Immature natural killer cell (primary cell): ENCODE measurements around the gene OR10H4. TPM values are rescaled to one million over a fixed set of nuclear protein-coding genes. Genes with fewer than 3 reads are reported as not detected.
"Not testable (repeated sequence)": the region's sequence is repeated elsewhere in the genome, so short reads cannot be mapped to it uniquely, and the experiment has no call there.

Experiments used
- DNase-seq, 3 donors: peaks; one replicate each; pipeline ENCODE4 v3.0.0; 2022; ENCODE audit warnings: mixed read lengths in 1 of 3
- H3K27ac Mint-ChIP-seq, 6 donors: one replicate each; pipeline ENCODE4 v1.8.0; 2020; ENCODE audit warnings: mixed read lengths in 6 of 6, mild to moderate bottlenecking in 5 of 6, inconsistent platforms in 4 of 6, moderate library complexity in 3 of 6
- H3K27me3 Mint-ChIP-seq, 3 donors: one replicate each; pipeline ENCODE4 v1.8.0; 2020 to 2021; ENCODE audit warnings: low read depth in 3 of 3, mild to moderate bottlenecking in 3 of 3, mixed read lengths in 3 of 3, moderate library complexity in 3 of 3, inconsistent platforms in 1 of 3
- H3K36me3 Mint-ChIP-seq, 3 donors: one replicate each; pipeline ENCODE4 v1.8.0; 2020; ENCODE audit warnings: mixed read lengths in 3 of 3, inconsistent platforms in 2 of 3, mild to moderate bottlenecking in 2 of 3
- H3K4me1 Mint-ChIP-seq, 2 donors: one replicate each; pipeline ENCODE4 v1.8.0; 2020; ENCODE audit warnings: inconsistent platforms in 2 of 2, mild to moderate bottlenecking in 2 of 2, mixed read lengths in 2 of 2, moderate library complexity in 1 of 2
- H3K4me3 Mint-ChIP-seq, 5 donors: one replicate each; pipeline ENCODE4 v1.8.0; 2020; ENCODE audit warnings: mild to moderate bottlenecking in 5 of 5, mixed read lengths in 5 of 5, inconsistent platforms in 3 of 5, moderate library complexity in 3 of 5
- H3K9me3 Mint-ChIP-seq, 6 donors: one replicate each; pipeline ENCODE4 v1.8.0; 2020; ENCODE audit warnings: mild to moderate bottlenecking in 6 of 6, mixed read lengths in 6 of 6, inconsistent platforms in 4 of 6, moderate library complexity in 3 of 6
- polyA plus RNA-seq, 3 donors: library from polyadenylated mRNA; unstranded; fragments of 300-500 nt; fragmentation: Illumina TruSeq; gene quantifications; one replicate each; pipeline ENCODE4 v1.2.3, GENCODE V29; 2021

OR10H4 gene
- polyA plus RNA-seq, 3 donors from 2014 or later: not detected

DNA sequence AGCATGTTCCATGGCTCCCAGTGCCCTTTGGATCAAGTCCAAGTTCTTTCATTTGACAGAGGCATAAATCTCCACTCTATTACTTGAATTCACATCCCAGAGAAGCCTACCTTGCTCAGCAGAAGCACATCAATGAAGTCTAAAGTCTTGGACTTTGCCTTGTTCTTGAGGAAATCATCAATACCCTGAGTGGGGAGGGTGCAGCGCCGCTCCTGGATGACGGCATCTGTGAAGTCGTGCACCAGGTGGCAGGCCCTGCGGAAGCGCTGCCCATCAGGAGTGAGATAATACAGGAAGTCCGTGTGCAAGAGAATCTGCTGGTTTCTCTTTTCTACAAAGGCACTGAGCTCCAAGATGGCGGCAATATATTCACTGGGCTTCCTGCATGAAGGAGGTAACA is 25.1 kb upstream of the OR10H4 start:
- peaks cover 2 to 23% (median 14%) of the 10 kb centered on the region in 3 donors for H3K27me3 Mint-ChIP-seq
- peaks cover 0 to 4% (median 0%) of the 10 kb centered on the region in 6 donors for H3K9me3 Mint-ChIP-seq
- no peaks in the 10 kb centered on the region for H3K4me1 Mint-ChIP-seq
- no peak overlapping the region for H3K27ac Mint-ChIP-seq
- no peak for DNase-seq
- no peaks in the 10 kb centered on the region for H3K36me3 Mint-ChIP-seq
- no peak overlapping the region for H3K4me3 Mint-ChIP-seq

DNA sequence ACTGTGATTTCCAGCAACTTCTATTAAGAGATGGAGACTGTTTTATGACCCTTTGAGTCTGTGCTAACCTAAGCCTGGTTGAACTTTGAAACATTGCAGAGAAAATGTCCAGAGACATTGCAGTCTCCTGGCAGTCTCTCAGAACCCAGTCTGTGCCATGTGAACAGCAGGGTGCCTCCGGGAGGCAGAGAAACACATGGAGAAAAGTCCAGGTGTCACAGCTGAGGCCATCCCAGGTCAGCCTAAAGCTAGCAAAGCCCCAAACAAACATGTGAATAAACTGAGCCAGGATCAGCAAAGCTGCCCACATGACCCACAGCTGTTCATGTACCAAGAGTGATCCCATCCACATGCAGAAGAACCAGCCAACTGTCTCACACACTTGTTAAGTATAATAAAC is 22.3 kb upstream of the OR10H4 start:
- no peaks in the 10 kb centered on the region for H3K4me1 Mint-ChIP-seq

DNA sequence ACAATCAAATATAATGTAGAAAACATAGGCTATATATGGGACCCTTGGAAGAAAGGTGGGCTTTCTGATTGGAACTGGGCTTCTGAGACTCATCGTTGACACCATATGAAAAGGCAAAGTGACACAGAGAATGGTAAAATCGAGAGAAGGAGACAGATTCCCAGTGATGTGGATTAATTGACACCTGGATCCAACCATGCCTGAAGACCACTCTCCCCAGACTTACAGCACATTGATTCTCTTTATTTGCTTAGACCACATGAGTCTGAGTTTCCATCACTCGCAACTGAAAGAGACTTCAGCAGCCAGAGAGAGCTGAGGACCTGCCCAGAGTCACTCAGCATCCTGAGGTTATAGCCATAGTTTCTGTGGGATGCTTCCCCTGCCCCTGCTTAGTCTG is 20.5 kb upstream of the OR10H4 start:
- H3K27ac Mint-ChIP-seq: no peak overlapping the region
- peaks cover 0 to 24% (median 9%) of the 10 kb centered on the region in 3 donors for H3K27me3 Mint-ChIP-seq
- H3K4me1 Mint-ChIP-seq: no peaks in the 10 kb centered on the region
- peaks cover 0 to 2% (median 0%) of the 10 kb centered on the region in 6 donors for H3K9me3 Mint-ChIP-seq
- no peak overlapping the region for H3K4me3 Mint-ChIP-seq
- H3K36me3 Mint-ChIP-seq: peaks cover 0 to 4% (median 0%) of the 10 kb centered on the region in 3 donors
- no peak for DNase-seq

More for the DNA sequence above, 22.3 kb upstream of the OR10H4 start:
- no peak overlapping the region for H3K4me3 Mint-ChIP-seq
- H3K9me3 Mint-ChIP-seq: peaks cover 0 to 4% (median 0%) of the 10 kb centered on the region in 6 donors
- H3K27ac Mint-ChIP-seq: no peak overlapping the region
- peaks cover 0 to 4% (median 0%) of the 10 kb centered on the region in 3 donors for H3K36me3 Mint-ChIP-seq
- no peak for DNase-seq
- H3K27me3 Mint-ChIP-seq: peaks cover 2 to 27% (median 14%) of the 10 kb centered on the region in 3 donors

DNA sequence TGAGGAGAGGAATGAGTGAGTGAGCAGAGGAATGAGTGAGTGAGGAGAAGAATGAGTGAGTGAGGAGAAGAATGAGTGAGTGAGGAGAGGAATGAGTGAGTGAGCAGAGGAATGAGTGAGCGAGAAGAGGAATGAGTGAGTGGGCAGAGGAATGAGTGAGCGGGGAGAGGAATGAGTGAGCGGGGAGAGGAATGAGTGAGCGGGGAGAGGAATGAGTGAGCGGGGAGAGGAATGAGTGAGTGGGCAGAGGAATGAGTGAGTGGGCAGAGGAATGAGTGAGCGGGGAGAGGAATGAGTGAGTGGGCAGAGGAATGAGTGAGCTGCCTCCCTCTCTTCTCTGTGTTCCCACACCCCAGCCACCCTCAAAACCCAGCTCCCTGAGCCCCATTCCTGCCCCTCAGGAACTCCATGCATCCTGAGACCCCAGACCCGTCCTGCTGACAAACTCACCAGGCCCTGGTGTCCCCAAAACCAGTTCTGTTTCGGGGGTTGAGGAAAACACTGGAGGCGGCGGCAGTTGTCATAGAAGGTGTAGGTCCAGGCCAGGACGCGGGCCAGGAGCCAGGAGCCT is 15.0 kb upstream of the OR10H4 start:
- H3K27me3 Mint-ChIP-seq: peaks cover 0 to 17% (median 13%) of the 10 kb centered on the region in 3 donors
- not testable (repeated sequence) for H3K27ac Mint-ChIP-seq, DNase-seq, H3K4me3 Mint-ChIP-seq, H3K4me1 Mint-ChIP-seq, H3K36me3 Mint-ChIP-seq, H3K9me3 Mint-ChIP-seq

DNA sequence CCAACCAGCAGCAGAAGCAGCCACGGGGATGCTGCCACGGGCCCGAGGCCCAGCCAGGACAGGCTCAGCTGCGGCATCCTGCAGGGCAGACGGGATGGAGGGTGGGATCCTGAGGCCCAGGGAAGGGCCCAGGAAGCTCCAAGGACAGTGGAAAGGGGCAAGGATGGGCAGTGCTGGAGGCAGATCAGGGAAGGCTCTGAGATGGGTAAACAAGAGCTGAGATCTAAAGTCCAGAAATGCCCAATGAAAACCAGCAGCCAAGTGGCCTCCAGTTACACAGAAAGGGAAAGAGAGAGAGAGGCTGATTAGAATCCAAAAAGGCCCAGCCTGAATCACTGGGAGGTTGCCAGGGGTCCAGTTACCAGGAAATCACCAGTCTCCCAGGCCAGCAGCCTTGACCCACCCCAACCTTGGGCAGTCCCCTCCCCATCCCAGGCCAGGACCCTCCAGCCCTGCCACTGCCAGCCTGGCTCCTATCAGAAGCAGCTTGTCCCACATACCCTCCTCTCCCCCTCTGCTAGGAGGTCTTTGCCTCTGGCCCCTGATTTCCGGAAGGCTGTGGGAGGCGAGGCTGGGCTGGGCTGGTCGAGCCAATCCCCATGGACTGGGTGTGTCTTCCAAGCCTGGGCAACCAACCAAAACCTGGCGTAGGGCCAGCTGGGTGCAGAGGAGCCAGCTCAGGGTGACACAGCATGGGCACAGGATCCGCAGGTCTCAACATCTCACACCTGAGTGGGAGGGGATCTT is 14.3 kb upstream of the OR10H4 start, which contains the start of gene CYP4F11:
Gene CYP4F11, minus strand, starts transcription at position 198 of the 747 bp plus-strand sequence. Its CDS starts 121 bp downstream, at position 77.
- H3K4me1 Mint-ChIP-seq: no peaks in the 10 kb centered on the region
- H3K27ac Mint-ChIP-seq: no peak within 1 kb of the TSS
- H3K9me3 Mint-ChIP-seq: no peaks in the 10 kb centered on the region
- H3K4me3 Mint-ChIP-seq: no peak within 1 kb of the TSS
- DNase-seq: no peak
- peaks cover 0 to 4% (median 0%) of the 10 kb centered on the region in 3 donors for H3K36me3 Mint-ChIP-seq
- H3K27me3 Mint-ChIP-seq: peaks cover 0 to 17% (median 14%) of the 10 kb centered on the region in 3 donors

DNA sequence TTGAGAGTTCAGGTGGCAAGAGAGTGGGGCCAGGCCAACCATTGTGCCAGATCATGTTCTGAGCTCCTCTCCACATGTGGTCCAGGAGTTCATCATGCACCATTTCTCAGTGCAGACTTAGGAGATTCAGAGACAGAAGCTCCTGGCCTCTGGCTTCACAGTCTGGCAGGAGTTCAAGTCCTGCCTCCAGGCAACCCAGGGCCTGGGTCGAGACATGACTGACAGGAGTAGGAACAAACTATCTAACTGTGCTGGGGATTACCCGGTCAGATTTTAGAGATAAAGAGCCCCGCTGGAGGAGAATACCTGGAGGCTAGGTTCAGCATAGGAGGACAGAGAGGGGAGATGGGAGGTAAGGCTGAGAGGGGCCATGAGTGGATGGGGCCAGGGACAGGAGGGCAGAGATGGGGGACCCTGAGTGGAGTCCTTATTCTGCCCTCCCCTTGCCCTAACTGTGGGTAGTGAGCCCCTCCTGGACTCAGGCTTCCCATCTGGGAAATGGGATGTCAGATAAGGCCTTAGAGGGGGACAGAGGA is 13.6 kb upstream of the OR10H4 start:
- no peaks in the 10 kb centered on the region for H3K9me3 Mint-ChIP-seq
- H3K27ac Mint-ChIP-seq: peak overlapping the region in 1 of 6 donors; percentile 18
- H3K27me3 Mint-ChIP-seq: peaks cover 0 to 15% (median 14%) of the 10 kb centered on the region in 3 donors
- peaks cover 0 to 4% (median 0%) of the 10 kb centered on the region in 3 donors for H3K36me3 Mint-ChIP-seq
- no peak overlapping the region for H3K4me3 Mint-ChIP-seq
- H3K4me1 Mint-ChIP-seq: no peaks in the 10 kb centered on the region
- DNase-seq: no peak

DNA sequence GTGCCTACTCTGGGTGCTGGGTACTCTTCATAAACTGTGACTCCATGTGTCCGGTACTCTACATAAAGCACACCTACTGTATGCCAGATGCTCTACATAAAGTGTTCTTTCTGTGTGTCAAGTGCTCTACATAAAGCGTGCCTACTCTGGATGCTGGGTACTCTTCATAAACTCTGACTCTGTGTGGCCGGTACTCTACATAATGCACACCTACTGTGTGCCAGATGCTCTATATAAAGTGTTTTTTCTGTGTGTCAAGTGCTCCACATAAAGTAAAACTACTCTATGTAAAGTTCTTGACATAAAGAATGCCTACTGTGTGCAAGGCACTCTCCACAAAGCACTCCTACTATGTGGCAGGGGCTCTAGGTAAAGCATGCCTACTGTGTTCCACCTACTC is 12.6 kb upstream of the OR10H4 start:
- Mint-ChIP-seq H3K36me3 (no peaks in the 10 kb centered on the region), H3K4me3 (no peak overlapping the region), H3K27ac (no peak overlapping the region), H3K4me1 (no peaks in the 10 kb centered on the region), H3K27me3 (peaks cover 2 to 15% (median 14%) of the 10 kb centered on the region in 3 donors), H3K9me3 (no peaks in the 10 kb centered on the region)
- no peak for DNase-seq

DNA sequence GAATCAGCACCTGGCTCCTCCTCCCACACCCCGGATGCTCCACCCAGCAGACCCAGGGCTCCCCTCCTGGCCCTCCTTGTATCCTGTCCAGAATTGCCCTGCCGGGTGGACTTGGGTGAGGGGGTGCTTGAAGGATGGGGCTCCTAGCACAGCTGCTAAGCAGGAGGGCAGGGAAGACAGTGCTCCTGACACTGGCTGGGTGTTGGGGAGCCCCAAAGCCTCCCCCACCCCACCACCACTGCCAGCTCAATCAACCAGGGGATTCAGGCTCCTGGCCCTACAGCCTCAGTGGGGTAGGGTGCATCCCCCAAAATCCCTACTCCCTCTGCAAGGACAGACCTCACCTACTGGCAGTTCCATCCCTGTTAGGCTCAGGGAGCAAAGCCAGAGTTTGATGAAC is 11.9 kb upstream of the OR10H4 start:
- Mint-ChIP-seq H3K4me1 (no peaks in the 10 kb centered on the region), H3K36me3 (no peaks in the 10 kb centered on the region), H3K27ac (no peak overlapping the region), H3K9me3 (no peaks in the 10 kb centered on the region), H3K27me3 (peaks cover 2 to 15% (median 11%) of the 10 kb centered on the region in 3 donors), H3K4me3 (no peak overlapping the region)
- no peak for DNase-seq

DNA sequence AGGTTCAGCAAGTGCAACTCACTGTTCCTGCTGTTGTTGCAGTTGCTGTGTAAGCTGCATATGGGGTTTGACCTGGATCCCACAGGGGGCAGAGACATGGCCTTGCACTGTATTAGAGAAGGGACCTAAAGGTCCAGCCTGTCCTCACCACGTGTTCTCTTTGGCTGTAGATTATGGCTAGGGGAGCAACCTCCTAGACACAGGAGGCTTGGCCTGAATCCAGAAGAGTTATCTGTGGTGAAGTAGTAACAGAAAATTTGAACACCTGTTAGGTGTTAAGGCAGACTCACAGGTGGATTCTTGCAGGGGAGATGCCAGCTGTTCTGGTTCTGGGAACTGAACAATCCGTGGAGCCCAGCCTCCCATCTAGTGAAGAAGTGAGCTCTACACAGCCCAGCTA is 11.0 kb upstream of the OR10H4 start:
- Mint-ChIP-seq H3K27ac (no peak overlapping the region), H3K36me3 (no peaks in the 10 kb centered on the region), H3K4me1 (no peaks in the 10 kb centered on the region), H3K9me3 (no peaks in the 10 kb centered on the region), H3K27me3 (peaks cover 3 to 15% (median 11%) of the 10 kb centered on the region in 3 donors), H3K4me3 (no peak overlapping the region)
- no peak for DNase-seq

DNA sequence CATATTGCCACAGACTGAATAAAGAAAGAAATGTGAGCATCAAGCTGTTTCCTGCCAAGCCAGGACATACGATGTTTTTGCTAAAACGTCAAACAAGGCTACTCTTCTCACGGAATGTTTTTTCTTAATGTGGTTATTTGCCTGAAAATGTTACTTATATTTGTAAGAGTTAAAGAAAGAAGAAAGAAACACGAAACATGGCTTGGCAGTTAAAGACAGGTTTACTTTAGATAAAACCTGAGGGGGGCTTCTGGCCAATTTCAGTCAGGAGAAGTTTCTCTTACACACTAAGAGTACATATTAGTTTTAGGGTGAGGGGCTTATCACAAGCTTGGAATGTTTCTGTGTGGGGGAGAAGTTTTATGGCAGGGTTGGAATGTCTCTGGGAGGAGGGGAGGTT is 4.4 kb upstream of the OR10H4 start:
- no peak overlapping the region for H3K4me3 Mint-ChIP-seq
- peaks cover 0 to 10% (median 5%) of the 10 kb centered on the region in 3 donors for H3K36me3 Mint-ChIP-seq
- no peak for DNase-seq
- peaks cover 9 to 17% (median 12%) of the 10 kb centered on the region in 6 donors for H3K9me3 Mint-ChIP-seq
- H3K4me1 Mint-ChIP-seq: no peaks in the 10 kb centered on the region
- H3K27me3 Mint-ChIP-seq: peaks cover 9 to 19% (median 11%) of the 10 kb centered on the region in 3 donors
- no peak overlapping the region for H3K27ac Mint-ChIP-seq

DNA sequence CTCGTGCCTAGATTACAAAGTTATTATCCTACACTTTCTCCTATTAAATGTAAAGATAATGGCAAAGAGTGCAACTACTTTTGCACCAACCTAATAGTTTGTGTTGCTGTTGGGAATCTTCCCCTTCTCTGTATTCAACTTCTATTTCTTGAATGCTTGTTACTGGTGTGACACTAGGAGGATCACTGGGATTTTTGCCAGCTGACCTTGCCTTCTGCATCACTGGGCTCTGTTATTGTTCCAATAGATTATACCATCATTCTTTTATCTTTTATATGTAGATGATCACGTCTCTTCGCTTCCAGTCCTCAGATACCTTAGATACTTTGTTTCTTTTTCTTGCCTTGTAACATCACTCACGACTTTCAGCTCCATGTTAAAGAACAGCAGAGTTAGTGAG is 3.5 kb upstream of the OR10H4 start:
- peaks cover 10 to 20% (median 16%) of the 10 kb centered on the region in 6 donors for H3K9me3 Mint-ChIP-seq
- DNase-seq: no peak
- no peak overlapping the region for H3K27ac Mint-ChIP-seq
- peaks cover 0 to 12% (median 8%) of the 10 kb centered on the region in 3 donors for H3K36me3 Mint-ChIP-seq
- no peak overlapping the region for H3K4me3 Mint-ChIP-seq
- peaks cover 5 to 25% (median 9%) of the 10 kb centered on the region in 3 donors for H3K27me3 Mint-ChIP-seq
- H3K4me1 Mint-ChIP-seq: no peaks in the 10 kb centered on the region

DNA sequence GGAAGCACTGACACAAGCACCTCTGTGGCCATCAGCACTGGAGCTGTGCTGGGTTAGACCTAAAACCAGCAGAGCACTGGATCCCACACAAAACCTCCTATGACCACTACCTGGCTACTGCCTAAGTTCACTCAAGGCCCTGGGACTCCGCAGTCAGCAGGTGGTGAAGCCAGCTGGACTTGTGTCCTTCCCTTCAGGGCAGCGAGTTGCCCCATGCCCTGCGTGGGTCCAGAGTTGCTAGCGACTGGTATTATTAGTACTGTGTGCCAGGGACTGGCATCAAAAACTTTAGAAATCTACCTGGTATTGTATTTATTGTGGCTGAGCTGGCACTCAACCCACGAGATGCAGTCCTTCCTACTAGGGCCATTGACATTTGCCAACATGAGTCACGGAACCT is 6.0 kb downstream of the OR10H4 start:
- Mint-ChIP-seq H3K4me3 (no peak overlapping the region), H3K4me1 (no peaks in the 10 kb centered on the region), H3K36me3 (no peaks in the 10 kb centered on the region), H3K27me3 (peaks cover 5 to 17% (median 6%) of the 10 kb centered on the region in 3 donors), H3K27ac (no peak overlapping the region), H3K9me3 (peaks cover 0 to under 1% (median 0%) of the 10 kb centered on the region in 6 donors)
- DNase-seq: no peak

DNA sequence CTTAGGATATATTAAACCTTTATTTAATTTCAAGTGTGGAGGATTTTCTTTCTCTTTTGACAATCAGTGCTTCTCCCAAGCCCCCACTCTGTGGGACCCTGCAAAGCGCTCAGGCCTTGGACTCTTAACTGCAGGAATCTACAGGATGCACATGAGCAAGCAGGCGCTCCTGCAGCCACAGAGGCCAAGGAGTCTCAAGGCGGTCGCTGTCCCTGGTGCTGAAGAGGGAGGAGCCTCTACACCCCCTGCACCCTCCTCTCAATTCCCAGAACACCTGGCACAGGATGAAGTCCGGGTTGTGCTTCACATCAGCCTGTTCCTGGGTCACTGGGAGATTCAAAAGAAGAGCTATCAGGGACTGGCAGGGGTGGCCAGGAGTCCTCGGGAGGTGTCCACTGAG is 13.5 kb downstream of the OR10H4 start:
- H3K9me3 Mint-ChIP-seq: no peaks in the 10 kb centered on the region
- no peak overlapping the region for H3K4me3 Mint-ChIP-seq
- no peaks in the 10 kb centered on the region for H3K4me1 Mint-ChIP-seq
- DNase-seq: no peak
- no peak overlapping the region for H3K27ac Mint-ChIP-seq
- H3K27me3 Mint-ChIP-seq: peaks cover 5 to 15% (median 6%) of the 10 kb centered on the region in 3 donors
- no peaks in the 10 kb centered on the region for H3K36me3 Mint-ChIP-seq

DNA sequence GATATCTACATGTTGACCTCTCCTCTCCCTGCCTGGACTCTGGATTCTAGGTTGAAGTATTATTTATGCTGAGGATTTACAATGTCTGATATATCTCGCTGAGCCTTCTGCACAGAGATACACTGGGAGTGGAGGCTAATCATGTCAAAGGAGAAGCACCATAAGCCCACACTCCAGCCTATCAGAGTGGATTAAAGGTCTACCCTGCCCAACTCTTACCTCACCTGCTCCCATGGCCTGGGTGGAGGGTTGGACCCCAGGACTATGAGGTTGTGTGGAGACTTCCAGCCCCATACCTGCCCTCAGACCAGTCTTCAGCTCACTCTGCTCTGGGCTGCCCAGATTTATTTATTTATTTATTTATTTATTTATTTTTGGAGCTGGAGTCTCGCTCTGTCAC is 15.4 kb downstream of the OR10H4 start:
- Mint-ChIP-seq H3K27me3 (peaks cover 2 to 9% (median 5%) of the 10 kb centered on the region in 3 donors), H3K9me3 (no peaks in the 10 kb centered on the region), H3K36me3 (no peaks in the 10 kb centered on the region), H3K4me1 (no peaks in the 10 kb centered on the region), H3K27ac (no peak overlapping the region), H3K4me3 (no peak overlapping the region)
- DNase-seq: no peak
